Prostate gland (tissue), 2 donors: ENCODE measurements around the gene DCP1B.

ENCODE experiments used
- CTCF ChIP-seq, 4 experiments: fragments of 200-600 bp in 2 of 4; fragments of 450-650 bp in 2 of 4; sonication (generic) in 2 of 4; IDR thresholded peaks; 1 replicate in 3 of 4; 2 replicates in 1 of 4; pipeline ENCODE4 v1.5.1; 2016 to 2019; ENCODE audit warnings: antibody characterized with exemption in 4 of 4, mild to moderate bottlenecking in 2 of 4, moderate library complexity in 2 of 4
- POLR2A ChIP-seq: fragments of 450-650 bp; IDR thresholded peaks from one replicate; pipeline ENCODE4 v1.6.1; 2016; ENCODE audit warnings: antibody characterized with exemption, mild to moderate bottlenecking
- POLR2AphosphoS5 ChIP-seq: sonication (generic); formaldehyde crosslinking; IDR thresholded peaks from one replicate; pipeline ENCODE4 v1.6.1; 2017; ENCODE audit warnings: antibody characterized with exemption

GRCh38 chr12:1977109-1977508, 27.1 kb downstream of the DCP1B start:
- no peak for TF ChIP-seq CTCF (IDR thresholded peaks at IDR 0.05)
- TF ChIP-seq POLR2A = no peak
- TF ChIP-seq POLR2AphosphoS5 = no peak
